Eye (tissue), 1 donor: ENCODE results near the gene SEMA6B.
A peak's percentile ranks its signal among the peaks of the same experiment; 100 is the strongest.

ENCODE experiments used
- DNase-seq: peaks from one replicate; pipeline ENCODE4 v3.0.0-alpha.2; 2015

SEMA6B gene

DNA sequence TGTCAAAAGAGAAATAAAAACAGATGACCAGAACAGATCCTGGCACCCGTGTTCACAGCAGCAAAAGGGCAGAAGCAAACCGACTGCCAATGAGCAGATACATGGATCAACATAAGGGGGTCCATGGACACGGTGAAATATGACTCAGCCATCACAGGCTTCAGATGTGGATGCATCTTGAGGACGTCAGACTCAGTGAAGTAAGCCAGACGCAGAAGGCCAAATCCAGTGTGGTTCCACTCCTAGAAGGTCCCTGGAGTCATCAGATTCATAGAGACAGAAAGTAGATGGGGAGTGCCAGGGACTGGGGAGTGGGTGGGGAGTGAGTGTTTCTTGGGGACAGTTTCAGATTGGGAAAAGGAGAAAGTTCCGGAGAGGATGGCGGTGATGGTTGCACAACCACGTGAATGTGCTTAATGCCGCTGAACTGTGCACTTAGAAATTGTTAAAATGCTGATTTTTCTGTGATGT is 28.8 kb upstream of the SEMA6B start:
- DNase-seq = no peak

DNA sequence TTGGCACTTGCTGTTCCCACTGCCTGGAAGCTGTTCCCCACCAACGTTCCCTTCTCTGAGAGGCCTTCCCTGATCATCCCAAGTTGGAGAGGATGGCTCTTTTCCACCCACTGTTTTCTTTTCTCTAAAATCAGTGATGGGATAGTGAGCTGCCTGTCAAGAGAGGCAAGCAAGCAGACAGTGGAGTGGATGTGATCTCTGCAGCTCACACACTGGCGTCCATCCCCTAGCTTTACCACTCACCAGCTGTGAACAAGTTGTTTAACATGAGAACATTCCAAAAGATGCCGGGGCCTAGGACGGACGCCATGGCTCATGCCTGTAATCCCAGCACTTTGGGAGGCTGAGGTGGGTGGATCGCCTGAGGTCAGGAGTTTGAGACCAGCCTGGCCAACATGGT is 28.0 kb upstream of the SEMA6B start:
- no peak for DNase-seq

- DNase-seq = no peak
These were observed 27.2 kb upstream of the SEMA6B start for GRCh38 chr19:4586691-4587090.

DNA sequence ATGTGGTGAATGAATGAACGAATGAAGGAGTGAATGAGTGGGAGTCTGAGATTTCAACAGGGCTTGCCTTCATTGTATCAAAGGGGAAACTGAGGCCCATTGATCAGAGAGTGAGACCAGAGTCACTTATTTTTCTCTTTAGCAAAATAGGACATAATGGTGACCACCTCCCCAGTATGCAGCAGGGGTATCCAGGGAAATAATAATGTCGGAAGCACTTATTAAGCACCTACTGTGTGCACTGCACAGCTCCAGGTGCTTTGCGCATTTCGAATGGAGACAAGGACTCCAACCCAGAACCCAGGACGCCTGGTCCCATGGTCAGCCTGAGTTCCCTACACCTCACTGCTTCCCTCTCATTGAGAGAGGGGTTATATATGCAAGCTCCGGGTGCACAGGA is 26.8 kb upstream of the SEMA6B start:
- no peak for DNase-seq

- no peak for DNase-seq
These were observed 26.1 kb upstream of the SEMA6B start for GRCh38 chr19:4585556-4585955.

GRCh38 chr19:4584670-4585460 is 25.4 kb upstream of the SEMA6B start:
- peak; percentile 86 for DNase-seq

GRCh38 chr19:4583961-4584669 is 24.6 kb upstream of the SEMA6B start:
- peak; percentile 76 for DNase-seq

DNA sequence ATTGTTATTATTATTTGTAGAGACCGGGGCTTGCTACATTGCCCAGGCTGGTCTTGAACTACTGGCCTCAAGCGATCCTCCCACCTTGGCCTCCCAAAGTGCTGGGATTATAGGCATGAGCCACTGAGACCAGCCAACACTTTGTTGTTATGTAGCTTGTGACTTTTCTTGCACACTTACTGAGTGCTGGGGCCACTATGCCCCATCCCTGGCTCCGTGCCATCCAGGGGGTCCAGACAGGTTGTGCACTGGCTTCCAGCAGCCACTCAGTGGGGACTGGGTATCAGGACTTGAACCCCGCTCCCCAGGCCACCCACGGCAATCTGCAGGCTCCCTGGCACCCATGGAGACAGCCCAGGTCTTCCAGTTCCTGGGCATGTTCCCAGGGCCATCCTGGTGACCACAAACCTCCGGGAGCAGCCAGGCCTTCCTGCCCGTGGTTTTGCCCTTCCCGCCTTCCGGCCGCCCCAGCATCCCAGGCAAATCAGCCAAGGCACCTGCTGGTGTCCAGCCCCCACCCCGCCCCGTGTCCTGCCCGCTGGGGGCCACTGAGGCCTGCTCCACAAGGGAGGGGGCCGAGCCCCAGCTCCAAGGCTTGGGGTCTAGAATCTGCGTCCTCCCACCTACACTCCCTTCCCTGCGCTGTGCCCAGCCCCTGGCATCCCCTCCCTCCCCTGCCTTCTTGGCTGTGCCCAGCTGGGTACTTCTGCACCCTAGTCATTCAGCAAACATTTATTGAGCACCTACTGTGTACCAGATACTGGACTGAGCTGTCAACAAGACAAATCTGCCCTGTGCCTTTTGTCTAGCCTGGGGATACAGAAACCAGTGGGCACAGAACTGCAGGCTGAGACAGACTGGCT is 23.7 kb upstream of the SEMA6B start:
- DNase-seq = no peak

- peak; percentile 74 for DNase-seq
These were observed 22.4 kb upstream of the SEMA6B start for GRCh38 chr19:4581666-4582553.

DNA sequence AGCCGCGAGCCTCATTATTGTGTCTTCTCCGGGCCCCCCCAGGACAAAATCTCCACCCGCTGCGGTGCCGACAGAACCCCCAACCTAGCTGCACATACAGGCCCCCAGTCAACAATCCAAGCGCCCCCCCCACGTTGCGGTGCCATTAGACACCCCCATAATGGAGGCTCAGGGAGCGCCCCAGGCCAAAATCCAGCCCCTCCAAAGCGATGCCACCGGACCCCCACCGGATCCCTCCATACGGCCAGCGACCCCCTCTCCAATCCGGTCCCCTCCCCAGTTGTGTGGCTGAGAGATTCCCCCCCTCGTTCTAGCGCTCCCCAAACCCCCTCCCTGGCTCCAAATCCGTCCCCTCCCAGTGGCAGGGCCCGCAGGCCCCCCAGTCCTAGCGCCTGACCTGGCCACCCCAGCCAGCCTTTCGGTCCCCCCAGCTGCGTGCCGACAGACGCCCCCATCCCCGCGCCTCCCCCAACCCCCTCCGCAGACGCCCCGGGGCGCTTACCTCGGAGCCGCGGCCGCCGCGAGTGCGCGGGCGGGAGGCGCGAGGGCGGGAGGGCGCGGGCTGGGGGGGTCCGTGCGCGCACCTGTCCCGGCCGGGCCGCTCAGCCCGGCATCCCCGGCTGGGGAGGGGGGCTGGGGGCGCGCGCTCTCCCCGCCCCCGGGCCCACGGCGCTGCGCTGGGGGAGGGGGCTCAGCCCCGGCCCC is 21.6 kb upstream of the SEMA6B start:
- no peak for DNase-seq

DNA sequence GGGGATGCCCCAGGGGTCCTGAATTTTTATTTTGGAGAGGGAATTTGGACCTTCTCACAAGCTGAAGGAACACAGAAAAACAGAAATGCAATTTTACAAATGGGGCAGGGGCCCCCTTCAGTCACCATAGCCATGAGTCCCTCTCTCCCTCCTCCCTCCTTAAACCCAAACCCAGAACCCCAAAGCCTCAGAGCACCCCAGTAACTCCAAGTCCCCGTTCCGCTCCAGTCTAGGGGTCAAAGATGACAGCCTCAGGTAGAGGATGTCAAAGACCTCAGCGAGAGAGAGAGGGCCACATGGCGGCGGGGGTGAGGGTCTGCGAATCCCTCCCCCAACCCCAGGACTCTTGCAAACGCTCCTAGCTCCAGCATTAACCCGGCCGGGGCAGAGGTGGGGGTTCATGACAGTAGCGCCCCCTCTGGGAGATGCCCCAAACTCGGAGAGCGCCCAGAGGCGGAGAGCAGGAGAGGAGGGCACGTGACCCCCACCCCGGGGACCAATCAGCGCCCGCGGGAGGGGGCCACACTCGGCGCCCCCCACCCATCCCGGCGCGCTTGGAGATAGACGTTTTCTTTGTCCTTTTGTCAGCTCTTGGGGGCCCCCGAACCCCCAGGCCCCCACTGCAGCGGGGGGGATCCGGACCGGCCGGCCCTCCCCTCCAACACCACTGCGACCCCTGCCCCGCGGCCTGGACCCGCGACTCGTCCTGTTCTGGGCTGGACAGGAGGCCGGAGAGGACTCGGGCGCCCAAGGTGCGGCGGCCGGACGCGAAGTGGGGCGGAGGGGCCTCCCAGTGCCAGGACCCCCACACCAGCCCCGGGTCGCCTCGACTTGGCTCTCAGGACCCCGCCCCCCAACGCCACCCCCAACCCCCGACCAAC is 20.8 kb upstream of the SEMA6B start:
- DNase-seq = no peak

DNA sequence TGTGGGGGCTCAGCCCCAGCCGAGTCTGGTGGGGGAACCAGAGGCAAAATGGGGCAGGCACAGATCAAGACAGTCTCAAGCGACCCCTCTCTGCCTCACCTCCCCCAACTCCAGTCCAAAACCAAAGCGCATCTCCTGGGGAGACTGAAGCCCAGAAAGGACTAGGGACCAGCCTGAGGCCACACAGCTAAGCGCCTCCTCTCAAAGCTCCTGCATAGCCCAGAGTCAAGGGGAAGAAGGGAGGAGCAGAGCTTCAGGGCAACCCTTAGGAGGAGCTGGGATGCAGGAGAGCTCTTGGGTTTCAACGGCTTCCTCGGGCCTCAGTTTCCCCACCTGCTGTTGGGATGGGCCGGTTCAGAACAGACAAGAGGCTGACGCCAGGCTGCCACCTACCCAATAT is 19.9 kb upstream of the SEMA6B start:
- DNase-seq = no peak

DNA sequence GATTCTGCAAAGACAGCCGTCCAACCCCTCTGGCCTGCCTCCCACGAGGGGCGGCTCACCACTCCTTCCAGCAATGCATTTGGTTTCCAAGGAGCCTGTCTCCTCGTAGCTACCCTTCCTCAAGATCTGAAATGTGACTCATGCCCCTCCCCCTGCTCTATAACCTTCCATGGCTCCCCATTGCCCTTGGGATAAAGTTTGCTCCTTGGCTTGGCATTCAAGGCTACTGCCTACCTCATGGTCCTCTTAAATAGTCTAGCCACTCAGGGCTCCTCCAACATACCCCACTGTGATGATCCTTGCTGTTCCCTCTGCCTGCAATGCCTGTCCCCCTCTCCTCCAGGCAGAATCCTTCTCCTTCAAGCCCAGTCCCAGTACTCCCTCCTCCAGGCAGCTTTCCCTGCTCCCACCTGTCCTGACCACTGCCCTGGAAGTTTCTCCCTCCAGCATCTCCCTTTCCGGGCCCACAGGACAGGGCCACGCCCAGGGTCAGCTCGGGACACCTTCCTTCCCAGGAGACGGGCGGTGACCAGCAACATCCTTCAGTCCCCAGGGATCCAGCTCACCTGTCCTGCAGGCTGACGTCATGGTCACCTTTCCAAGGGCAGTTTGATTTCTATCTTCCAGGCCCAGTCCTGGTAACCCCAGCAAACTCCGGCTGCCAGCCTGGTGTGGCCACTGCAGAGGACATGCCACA is 19.2 kb upstream of the SEMA6B start:
- no peak for DNase-seq

GRCh38 chr19:4577020-4577782 is 17.7 kb upstream of the SEMA6B start:
- DNase-seq = no peak

GRCh38 chr19:4576016-4576933 is 16.8 kb upstream of the SEMA6B start:
- DNase-seq = peak; percentile 80

GRCh38 chr19:4575267-4576015 is 16.0 kb upstream of the SEMA6B start:
- peak; percentile 75 for DNase-seq

DNA sequence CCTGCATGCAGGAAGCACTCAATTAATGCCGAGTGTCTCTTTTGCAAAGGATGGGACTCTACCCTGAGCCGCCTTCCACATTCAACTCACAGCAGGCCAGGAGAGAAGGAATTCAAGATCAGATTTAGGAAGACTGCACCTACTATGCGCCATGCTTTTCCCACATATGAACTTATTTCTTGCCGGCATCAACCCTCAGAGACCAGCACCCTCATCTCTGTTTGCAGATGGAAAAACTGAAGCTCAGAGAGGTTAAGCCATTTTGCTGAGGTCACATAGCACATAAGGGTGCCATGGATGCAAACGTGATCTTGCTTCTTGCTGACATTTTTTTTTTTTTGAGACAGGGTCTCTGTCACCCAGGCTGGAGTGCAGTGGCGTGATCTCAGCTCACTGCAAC is 14.2 kb upstream of the SEMA6B start:
- DNase-seq = no peak
